Neutrophil (primary cell): Measurements from ENCODE around the gene CCNG1.
A peak's percentile ranks its signal among the peaks of the same experiment; 100 is the strongest.

Experiments used
- H3K27ac ChIP-seq: fragments of 200-600 bp; sonication (generic); 2 replicates; pipeline ENCODE4 v1.5.1; 2016; ENCODE audit warnings: mild to moderate bottlenecking, moderate library complexity
- H3K27me3 ChIP-seq: fragments of 200-600 bp; sonication (generic); 2 replicates; pipeline ENCODE4 v1.6.0; 2016; ENCODE audit warnings: mild to moderate bottlenecking
- H3K36me3 ChIP-seq: fragments of 200-600 bp; sonication (generic); 2 replicates; pipeline ENCODE4 v1.5.1; 2017
- H3K4me1 ChIP-seq, 2 experiments: fragments of 200-600 bp in 1 of 2; sonication (generic) in 1 of 2; 1 replicate in 1 of 2; 2 replicates in 1 of 2; pipeline versions ENCODE4 v1.5.1 to v1.6.1; 2013 to 2016; ENCODE audit warnings: low read depth in 1 of 2, low read length in 1 of 2, mild to moderate bottlenecking in 1 of 2, moderate library complexity in 1 of 2; ENCODE audit not compliant: control insufficient read depth in 1 of 2, insufficient read depth in 1 of 2
- H3K4me3 ChIP-seq, 2 experiments: fragments of 200-600 bp in 1 of 2; sonication (generic) in 1 of 2; 1 replicate in 1 of 2; 2 replicates in 1 of 2; pipeline ENCODE4 v1.5.1; 2013 to 2016; ENCODE audit warnings: low read depth in 1 of 2, low read length in 1 of 2, mild to moderate bottlenecking in 1 of 2, moderate library complexity in 1 of 2
- H3K9me3 ChIP-seq: fragments of 200-600 bp; sonication (generic); 2 replicates; pipeline ENCODE4 v1.5.1; 2016
- TF ChIP-seq, protein P1 (sequence below): fragments of 200-600 bp; sonication (generic); IDR thresholded peaks from 2 replicates; pipeline ENCODE4 v1.5.1; 2016; ENCODE audit warnings: antibody characterized with exemption

Gene CCNG1

DNA sequence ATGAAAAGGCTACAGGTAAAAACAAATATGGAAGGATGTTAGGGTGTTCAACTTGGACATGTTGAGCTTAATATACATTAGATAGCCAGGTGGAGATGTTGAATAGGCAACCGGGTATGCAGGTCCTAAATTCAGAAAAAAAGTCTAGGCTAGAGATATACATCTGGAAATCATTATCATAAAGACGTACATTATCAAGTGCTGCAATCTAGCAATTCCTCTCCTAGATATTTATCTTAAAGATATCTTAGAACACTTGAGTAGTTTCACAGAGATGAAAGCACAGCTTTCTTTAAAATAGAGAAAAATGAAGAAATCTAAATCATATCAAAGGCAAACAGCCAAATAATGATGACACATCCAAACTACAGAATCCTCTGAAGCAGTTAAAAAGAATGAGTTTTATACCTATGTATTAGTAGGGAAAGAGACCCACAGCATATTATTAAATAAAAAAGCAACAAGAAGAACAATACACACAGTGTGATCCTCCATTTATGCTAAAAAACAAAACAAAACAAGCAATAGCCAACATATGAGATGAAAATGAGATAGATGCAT, 18.7 kb downstream of the CCNG1 start:
- H3K4me1 ChIP-seq, result peaks cover 18 to 21% of the 10 kb centered on the region in 2 experiments
- H3K4me3 ChIP-seq, result no peak overlapping the region
- peaks cover 11% of the 10 kb centered on the region for H3K36me3 ChIP-seq
- H3K27me3 ChIP-seq, result no peaks in the 10 kb centered on the region
- H3K9me3 ChIP-seq, result no peaks in the 10 kb centered on the region
- TF ChIP-seq, protein P1, sequence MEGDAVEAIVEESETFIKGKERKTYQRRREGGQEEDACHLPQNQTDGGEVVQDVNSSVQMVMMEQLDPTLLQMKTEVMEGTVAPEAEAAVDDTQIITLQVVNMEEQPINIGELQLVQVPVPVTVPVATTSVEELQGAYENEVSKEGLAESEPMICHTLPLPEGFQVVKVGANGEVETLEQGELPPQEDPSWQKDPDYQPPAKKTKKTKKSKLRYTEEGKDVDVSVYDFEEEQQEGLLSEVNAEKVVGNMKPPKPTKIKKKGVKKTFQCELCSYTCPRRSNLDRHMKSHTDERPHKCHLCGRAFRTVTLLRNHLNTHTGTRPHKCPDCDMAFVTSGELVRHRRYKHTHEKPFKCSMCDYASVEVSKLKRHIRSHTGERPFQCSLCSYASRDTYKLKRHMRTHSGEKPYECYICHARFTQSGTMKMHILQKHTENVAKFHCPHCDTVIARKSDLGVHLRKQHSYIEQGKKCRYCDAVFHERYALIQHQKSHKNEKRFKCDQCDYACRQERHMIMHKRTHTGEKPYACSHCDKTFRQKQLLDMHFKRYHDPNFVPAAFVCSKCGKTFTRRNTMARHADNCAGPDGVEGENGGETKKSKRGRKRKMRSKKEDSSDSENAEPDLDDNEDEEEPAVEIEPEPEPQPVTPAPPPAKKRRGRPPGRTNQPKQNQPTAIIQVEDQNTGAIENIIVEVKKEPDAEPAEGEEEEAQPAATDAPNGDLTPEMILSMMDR, result no peak
- H3K27ac ChIP-seq, result no peak overlapping the region

DNA sequence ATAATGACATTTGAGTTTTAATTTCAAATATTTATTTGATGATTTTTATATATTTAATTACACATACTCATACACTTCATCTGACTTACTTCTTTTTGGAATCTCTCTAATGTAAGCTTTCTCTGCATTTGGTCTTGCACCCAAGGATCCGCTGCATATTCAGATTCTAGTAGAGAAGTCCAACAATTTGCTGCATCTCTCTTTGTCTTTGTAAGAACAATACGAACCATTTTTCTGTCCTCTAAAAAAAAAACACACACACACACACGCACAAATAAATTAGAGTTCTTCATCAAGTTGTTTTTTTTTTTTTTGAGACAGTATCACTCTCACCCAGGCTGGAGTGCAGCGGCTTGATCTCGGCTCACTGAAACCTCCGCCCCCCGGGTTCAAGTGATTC, 19.4 kb downstream of the CCNG1 start:
- H3K4me3 ChIP-seq, result no peak overlapping the region
- H3K9me3 ChIP-seq, result no peaks in the 10 kb centered on the region
- TF ChIP-seq, protein P1, result no peak
- H3K27me3 ChIP-seq, result no peaks in the 10 kb centered on the region
- no peak overlapping the region for H3K27ac ChIP-seq
- peaks cover 7% of the 10 kb centered on the region for H3K36me3 ChIP-seq
- H3K4me1 ChIP-seq, result peaks cover 25 to 28% of the 10 kb centered on the region in 2 experiments

DNA sequence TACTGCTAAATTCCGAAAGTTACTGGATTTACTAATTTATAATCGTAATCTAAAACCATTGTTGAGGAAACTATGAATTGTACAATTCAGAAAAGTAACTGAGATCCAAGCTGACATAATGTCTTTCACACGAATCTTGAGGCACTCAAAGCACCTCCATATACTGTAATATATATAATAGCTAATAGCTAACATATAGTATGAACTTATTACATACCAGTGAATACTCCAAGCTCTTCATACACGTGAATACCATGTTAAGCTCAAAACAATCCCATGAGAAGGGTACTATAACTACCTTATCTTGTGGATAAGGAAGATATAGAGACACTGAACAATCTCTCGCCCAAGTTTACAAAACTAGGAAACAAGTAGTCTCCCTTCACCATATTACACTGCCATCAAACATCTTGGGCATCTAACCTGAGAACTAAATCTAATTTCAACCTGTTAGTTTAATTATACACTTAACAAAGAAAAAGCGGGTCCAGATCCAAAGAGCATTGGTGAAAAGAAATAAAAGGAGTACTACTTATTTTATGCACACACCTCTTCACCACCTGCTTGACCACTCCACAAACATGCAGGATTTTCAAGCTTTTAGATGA, 21.5 kb downstream of the CCNG1 start:
- Histone ChIP-seq H3K27me3 (no peaks in the 10 kb centered on the region), H3K4me3 (peak overlapping the region; percentile 85 to 91), H3K27ac (peak overlapping the region; percentile 81), H3K36me3 (no peaks in the 10 kb centered on the region), H3K4me1 (peaks cover 29% of the 10 kb centered on the region in 2 experiments), H3K9me3 (no peaks in the 10 kb centered on the region)
- TF ChIP-seq, protein P1, result no peak

DNA sequence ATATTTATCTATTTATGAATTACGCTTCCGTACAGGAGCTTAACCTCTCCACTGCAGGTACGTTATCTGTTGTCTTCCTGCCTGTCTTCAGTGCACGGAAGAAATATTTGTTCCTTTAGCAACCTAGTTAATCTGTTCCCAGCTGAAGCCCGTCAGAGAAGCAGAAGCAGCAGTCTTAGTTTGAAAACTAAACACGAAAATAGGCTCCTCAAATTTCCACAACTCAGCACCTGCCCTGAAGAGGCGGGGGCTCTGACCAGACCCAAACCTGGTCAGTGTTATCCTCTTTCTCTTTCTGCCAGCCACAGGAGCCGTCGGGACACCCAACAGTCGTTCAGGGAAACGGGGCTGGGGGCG, 22.0 kb downstream of the CCNG1 start:
- no peaks in the 10 kb centered on the region for H3K9me3 ChIP-seq
- H3K27me3 ChIP-seq, result no peaks in the 10 kb centered on the region
- H3K36me3 ChIP-seq, result no peaks in the 10 kb centered on the region
- TF ChIP-seq, protein P1, result no peak
- H3K4me3 ChIP-seq, result peak overlapping the region; percentile 85 to 91
- peaks cover 29% of the 10 kb centered on the region in 2 experiments for H3K4me1 ChIP-seq
- H3K27ac ChIP-seq, result peak overlapping the region; percentile 81

DNA sequence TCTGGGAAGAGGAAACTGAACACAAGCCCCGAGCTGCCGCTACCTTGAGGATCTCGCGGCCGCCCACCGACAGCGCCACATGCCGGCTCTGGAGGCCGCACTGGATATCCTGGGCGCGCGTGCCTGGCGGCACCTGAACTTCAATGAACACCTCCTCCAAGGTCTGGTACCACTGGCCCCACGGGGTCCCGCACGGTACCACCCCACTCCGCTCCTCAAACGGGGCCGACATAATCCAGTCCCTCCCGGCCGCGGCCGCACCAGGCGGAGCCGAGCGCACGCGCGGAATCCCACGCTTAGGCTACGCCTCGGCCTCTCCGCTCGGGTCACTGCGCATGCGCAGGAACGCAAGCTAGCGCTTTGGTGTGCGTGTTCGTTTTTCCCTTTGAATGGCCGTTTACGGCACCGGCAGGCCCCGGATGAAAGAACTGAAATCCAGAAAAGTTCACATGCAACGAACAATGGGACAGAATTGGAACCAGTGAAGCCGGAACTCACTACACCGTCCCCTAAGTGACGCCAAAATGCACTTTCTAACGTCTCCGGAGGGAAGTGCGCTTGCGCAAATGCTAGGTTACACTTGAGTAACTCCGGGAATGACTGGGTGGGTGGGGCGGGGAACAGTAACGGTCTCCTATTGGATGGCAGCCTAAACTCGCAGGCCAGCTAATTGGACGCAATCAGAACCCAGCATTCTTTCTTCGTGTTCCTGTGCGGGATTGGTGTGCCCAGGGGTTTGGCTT, 22.6 kb downstream of the CCNG1 start, which contains the start of gene NUDCD2:
Gene NUDCD2, minus strand, starts transcription at position 284 of the 743 bp plus-strand sequence. Its CDS starts 52 bp downstream, at position 232.
- Histone ChIP-seq H3K36me3 (no peaks in the 10 kb centered on the region), H3K9me3 (no peaks in the 10 kb centered on the region)
- TF ChIP-seq, protein P1, result peak; percentile 46

More for the DNA sequence above, 22.6 kb downstream of the CCNG1 start, which contains the start of gene NUDCD2:
- no peaks in the 10 kb centered on the region for H3K27me3 ChIP-seq
- H3K4me3 ChIP-seq, result peak within 1 kb of the TSS; percentile 85 to 91
- peak within 1 kb of the TSS; percentile 81 for H3K27ac ChIP-seq
- peaks cover 29% of the 10 kb centered on the region in 2 experiments for H3K4me1 ChIP-seq
